ENCODE data around the gene C17orf75.

- TF ChIP-seq CTCF (IDR thresholded peaks at IDR 0.05; ENCODE audit: low read depth, low read length, poor library complexity, severe bottlenecking) (no peak), EZH2phosphoT487 (IDR thresholded peaks at IDR 0.05; ENCODE audit: borderline replicate concordance, low read length) (no peak)
These were observed 43.7 kb downstream of the C17orf75 start for GRCh38 chr17:32298298-32298697.
